ENCODE results near the gene MRPL20. TPM values are rescaled to one million over a fixed set of nuclear protein-coding genes. Genes with fewer than 3 reads are reported as not detected.

MRPL20 gene
- total and polyA plus RNA-seq, 2 donors (not counting 3 experiments of a cell fraction or from before 2014, with no cell fraction given) = 134 to 152 TPM

DNA sequence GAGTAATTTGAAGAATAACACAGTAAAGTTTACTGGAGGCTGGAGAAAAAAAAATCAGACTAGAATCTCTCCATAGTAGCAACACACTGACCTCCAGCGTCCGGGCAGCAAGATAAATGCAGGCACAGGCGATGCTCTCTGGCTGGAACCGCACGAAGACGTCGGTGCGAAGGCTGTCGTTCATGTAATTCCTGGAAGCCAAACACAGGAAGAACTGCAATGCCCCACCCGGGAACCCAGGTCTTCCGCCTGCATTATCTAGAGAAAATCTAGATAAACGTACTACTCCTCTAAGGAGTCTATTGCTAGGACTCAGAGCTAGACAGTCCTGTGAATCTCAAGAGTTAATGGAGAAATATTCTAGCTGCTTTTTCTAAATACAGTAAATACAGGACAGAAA, 16.4 kb downstream of the MRPL20 start:
- peaks cover 21% of the 10 kb centered on the region for H3K79me2 ChIP-seq (ENCODE audit: control insufficient read depth, insufficient read depth, low read length)
- ChIA-PET POLR2A (interaction anchor here (0.6 kb wide), 1 partner anchor 13 kb away, joined by 5 read pairs; no protein-coding TSS in a partner anchor), CTCF (interaction anchor here (1.4 kb wide), 1 partner anchor 50 kb away, joined by 3 read pairs; no protein-coding TSS in a partner anchor)
- H4K20me1 ChIP-seq (replicated peaks; ENCODE audit: control insufficient read depth, extremely low read depth, insufficient read depth, low read length) = no peaks in the 10 kb centered on the region
- H3K4me1 ChIP-seq (ENCODE audit: control insufficient read depth, extremely low read depth, insufficient read depth, low read length) = no peaks in the 10 kb centered on the region
- intact Hi-C loops (cut with micrococcal nuclease) = no loop called here
- no TSS peak for BruUV-seq (replicated peaks)
- H3K36me3 ChIP-seq (ENCODE audit: control insufficient read depth in 2 of 2, extremely low read depth in 1 of 2, insufficient read depth in 2 of 2, low read length in 2 of 2) = peaks cover 47 to 64% of the 10 kb centered on the region in 2 experiments
- H3K27me3 ChIP-seq (ENCODE audit: control insufficient read depth in 2 of 2, insufficient read depth in 2 of 2, low read length in 2 of 2) = no peaks in the 10 kb centered on the region
- H3K9me1 ChIP-seq (replicated peaks; ENCODE audit: control insufficient read depth, extremely low read depth, insufficient read depth, low read length) = no peaks in the 10 kb centered on the region
- no peak overlapping the region for H3K9ac ChIP-seq (replicated peaks; ENCODE audit: extremely low read depth, insufficient read depth, low read length)
- no peak overlapping the region for H2AFZ ChIP-seq (ENCODE audit: low read depth, low read length)
- no peak for FAIRE-seq
- DNase-seq (ENCODE audit: low read depth, low spot score) = no peak
- dilution Hi-C loops (cut with MboI; ENCODE audit: extremely low pct_ligation_motif_present, low sequenced_read_pairs) = no loop called here
- TF ChIP-seq JUN (IDR thresholded peaks at IDR 0.05; ENCODE audit: borderline replicate concordance, insufficient read depth, insufficient read length, low read depth) (no peak), FOS (IDR thresholded peaks at IDR 0.05; ENCODE audit: borderline replicate concordance, insufficient read depth, low read length) (no peak), POLR2AphosphoS5 (IDR thresholded peaks at IDR 0.05; ENCODE audit: insufficient read depth, low read depth, low read length) (no peak), EZH2 (IDR thresholded peaks at IDR 0.05; ENCODE audit: borderline replicate concordance, low read depth, low read length, severe bottlenecking) (no peak), POLR2A (IDR thresholded peaks at IDR 0.05; ENCODE audit: low read depth, low read length) (no peak), MYC (IDR thresholded peaks at IDR 0.05; ENCODE audit: low read depth, low read length) (no peak), GATA2 (IDR thresholded peaks at IDR 0.05; ENCODE audit: insufficient read depth, insufficient read length, low read depth, low read length) (no peak)
- TF ChIP-seq, protein P1, sequence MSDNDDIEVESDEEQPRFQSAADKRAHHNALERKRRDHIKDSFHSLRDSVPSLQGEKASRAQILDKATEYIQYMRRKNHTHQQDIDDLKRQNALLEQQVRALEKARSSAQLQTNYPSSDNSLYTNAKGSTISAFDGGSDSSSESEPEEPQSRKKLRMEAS (IDR thresholded peaks at IDR 0.05; ENCODE audit: insufficient read depth, insufficient read length) = no peak
- TF ChIP-seq, protein P2, sequence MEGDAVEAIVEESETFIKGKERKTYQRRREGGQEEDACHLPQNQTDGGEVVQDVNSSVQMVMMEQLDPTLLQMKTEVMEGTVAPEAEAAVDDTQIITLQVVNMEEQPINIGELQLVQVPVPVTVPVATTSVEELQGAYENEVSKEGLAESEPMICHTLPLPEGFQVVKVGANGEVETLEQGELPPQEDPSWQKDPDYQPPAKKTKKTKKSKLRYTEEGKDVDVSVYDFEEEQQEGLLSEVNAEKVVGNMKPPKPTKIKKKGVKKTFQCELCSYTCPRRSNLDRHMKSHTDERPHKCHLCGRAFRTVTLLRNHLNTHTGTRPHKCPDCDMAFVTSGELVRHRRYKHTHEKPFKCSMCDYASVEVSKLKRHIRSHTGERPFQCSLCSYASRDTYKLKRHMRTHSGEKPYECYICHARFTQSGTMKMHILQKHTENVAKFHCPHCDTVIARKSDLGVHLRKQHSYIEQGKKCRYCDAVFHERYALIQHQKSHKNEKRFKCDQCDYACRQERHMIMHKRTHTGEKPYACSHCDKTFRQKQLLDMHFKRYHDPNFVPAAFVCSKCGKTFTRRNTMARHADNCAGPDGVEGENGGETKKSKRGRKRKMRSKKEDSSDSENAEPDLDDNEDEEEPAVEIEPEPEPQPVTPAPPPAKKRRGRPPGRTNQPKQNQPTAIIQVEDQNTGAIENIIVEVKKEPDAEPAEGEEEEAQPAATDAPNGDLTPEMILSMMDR (IDR thresholded peaks at IDR 0.05; ENCODE audit: extremely low read depth in 1 of 2, insufficient read depth in 1 of 2, low read depth in 1 of 2, low read length in 2 of 2) = no peak
- no peak overlapping the region for H3K4me2 ChIP-seq (ENCODE audit: insufficient read depth, low read length)
- no peak overlapping the region for H3K27ac ChIP-seq (ENCODE audit: insufficient read depth, low read depth, low read length)
- no peaks in the 10 kb centered on the region for H3K9me3 ChIP-seq (replicated peaks; ENCODE audit: control insufficient read depth, insufficient read depth, low read length)
- no peak overlapping the region for H3K4me3 ChIP-seq (replicated peaks in 1 of 3; ENCODE audit: insufficient read depth in 1 of 3, low read depth in 1 of 3, low read length in 3 of 3)
